HEK293 (cell line): Measurements from ENCODE around the gene CEBPG.

Source experiments
- CTCF ChIA-PET: fragments of 350-600 bp; formaldehyde crosslinking; extraction: SDS; loops from one replicate; lab custom pipeline; 2021; ENCODE audit warnings: antibody characterized with exemption; lab: Yijun Ruan, JAX
- POLR2A ChIA-PET: fragments of 300-600 bp; formaldehyde crosslinking; extraction: SDS; loops from one replicate; lab custom pipeline; 2020; ENCODE audit warnings: antibody characterized with exemption, inconsistent platforms; lab: Yijun Ruan, JAX
- H3K27ac ChIP-seq: fragments of 200-500 bp; sonication (Bioruptor generic); 2 replicates; pipeline ENCODE4 v1.5.1; 2014; ENCODE audit warnings: low read depth, low read length, control low read depth, inconsistent platforms; ENCODE audit errors: extremely low read depth
- H3K36me3 ChIP-seq, 2 experiments: fragments of 200-500 bp in 1 of 2; sonication (Bioruptor generic) in 1 of 2; 1 replicate in 1 of 2; 2 replicates in 1 of 2; pipeline ENCODE4 v1.5.1; 2014 to 2017; ENCODE audit warnings: inconsistent platforms in 2 of 2, low read length in 2 of 2; ENCODE audit not compliant: control insufficient read depth in 2 of 2, insufficient read depth in 1 of 2
- H3K4me1 ChIP-seq: fragments of 200-500 bp; sonication (Bioruptor generic); 2 replicates; pipeline ENCODE4 v1.5.1; 2014; ENCODE audit warnings: mild to moderate bottlenecking, low read length, inconsistent platforms; ENCODE audit not compliant: control insufficient read depth, insufficient read depth
- H3K4me3 ChIP-seq: 2 replicates; pipeline ENCODE4 v1.5.1; 2011; ENCODE audit warnings: low read depth, mild to moderate bottlenecking, control low read depth, low read length, moderate library complexity
- H3K9me3 ChIP-seq: fragments of 200-500 bp; sonication (Bioruptor generic); 2 replicates; pipeline ENCODE4 v1.5.1; 2014; ENCODE audit warnings: low read depth, low read length, inconsistent platforms; ENCODE audit not compliant: control insufficient read depth, insufficient read depth
- BCL11B ChIP-seq: fragments of 450-650 bp; formaldehyde crosslinking; IDR thresholded peaks from 2 replicates; pipeline ENCODE4 v1.5.1; 2016; ENCODE audit warnings: low read depth, missing biosample characterization, missing genetic modification characterization
- GFI1B ChIP-seq: fragments of 450-650 bp; formaldehyde crosslinking; IDR thresholded peaks from 2 replicates; pipeline ENCODE4 v1.5.1; 2016; ENCODE audit warnings: missing biosample characterization, missing genetic modification characterization
- IKZF3 ChIP-seq: fragments of 450-650 bp; IDR thresholded peaks from 2 replicates; pipeline ENCODE4 v1.5.0; 2018; ENCODE audit warnings: missing biosample characterization, mild to moderate bottlenecking, missing genetic modification characterization, moderate library complexity
- KLF9 ChIP-seq: fragments of 450-650 bp; formaldehyde crosslinking; IDR thresholded peaks from 2 replicates; pipeline ENCODE4 v1.5.1; 2016; ENCODE audit warnings: missing biosample characterization, missing genetic modification characterization, low read depth
- PRDM1 ChIP-seq: fragments of 450-650 bp; formaldehyde crosslinking; IDR thresholded peaks from 2 replicates; pipeline ENCODE4; 2016; ENCODE audit warnings: missing biosample characterization, missing genetic modification characterization
- PRDM10 ChIP-seq: fragments of 450-650 bp; formaldehyde crosslinking; IDR thresholded peaks from 2 replicates; pipeline ENCODE4 v1.5.1; 2016; ENCODE audit warnings: missing biosample characterization, missing genetic modification characterization
- REST ChIP-seq: fragments of 450-650 bp; formaldehyde crosslinking; IDR thresholded peaks from 2 replicates; pipeline ENCODE4 v1.5.1; 2016; ENCODE audit warnings: missing biosample characterization, missing genetic modification characterization
- SETDB1 ChIP-seq: IDR thresholded peaks from one replicate; pipeline ENCODE4 v1.6.1; 2017; ENCODE audit warnings: mild to moderate bottlenecking, low read length, moderate library complexity, mixed read lengths; ENCODE audit not compliant: insufficient read length
- YY1 ChIP-seq: fragments of 450-650 bp; formaldehyde crosslinking; IDR thresholded peaks from 2 replicates; pipeline ENCODE4 v1.5.1; 2018; ENCODE audit warnings: missing biosample characterization, missing genetic modification characterization
- ZBTB17 ChIP-seq: fragments of 450-650 bp; formaldehyde crosslinking; IDR thresholded peaks from 2 replicates; pipeline ENCODE4 v1.5.1; 2016; ENCODE audit warnings: missing biosample characterization, missing genetic modification characterization
- ZBTB21 ChIP-seq: fragments of 450-650 bp; formaldehyde crosslinking; IDR thresholded peaks from 2 replicates; pipeline ENCODE4 v1.5.1; 2017; ENCODE audit warnings: missing biosample characterization, missing genetic modification characterization
- ZBTB26 ChIP-seq: fragments of 450-650 bp; formaldehyde crosslinking; optimal IDR thresholded peaks from 2 replicates; pipeline ENCODE3; 2016; ENCODE audit warnings: missing biosample characterization, mild to moderate bottlenecking, missing genetic modification characterization
- ZBTB48 ChIP-seq: fragments of 450-650 bp; formaldehyde crosslinking; IDR thresholded peaks from 2 replicates; pipeline ENCODE4 v1.5.1; 2016; ENCODE audit warnings: missing biosample characterization, missing genetic modification characterization
- ZBTB7A ChIP-seq: fragments of 450-650 bp; formaldehyde crosslinking; IDR thresholded peaks from 2 replicates; pipeline ENCODE4 v1.5.1; 2016; ENCODE audit warnings: low read depth, missing biosample characterization, missing genetic modification characterization
- ZNF121 ChIP-seq: fragments of 450-650 bp; formaldehyde crosslinking; IDR thresholded peaks from 2 replicates; pipeline ENCODE4 v1.5.1; 2016; ENCODE audit warnings: missing biosample characterization, missing genetic modification characterization
- ZNF155 ChIP-seq: fragments of 450-650 bp; formaldehyde crosslinking; IDR thresholded peaks from 2 replicates; pipeline ENCODE4 v1.5.1; 2016; ENCODE audit warnings: missing biosample characterization, missing genetic modification characterization
- ZNF274 ChIP-seq, 2 experiments: fragments of 200-500 bp in 1 of 2; fragments of 450-650 bp in 1 of 2; sonication (Bioruptor generic) in 1 of 2; formaldehyde crosslinking in 1 of 2; IDR thresholded peaks; 2 replicates each; pipeline versions ENCODE4 v1.5.1 to v1.6.1; 2014 to 2016; ENCODE audit warnings: borderline replicate concordance in 1 of 2, inconsistent platforms in 1 of 2, low read length in 1 of 2, missing biosample characterization in 1 of 2, missing genetic modification characterization in 1 of 2
- ZNF335 ChIP-seq: fragments of 450-650 bp; formaldehyde crosslinking; conservative IDR thresholded peaks from 2 replicates; pipeline ENCODE4 v1.5.1; 2016; ENCODE audit warnings: missing biosample characterization, missing genetic modification characterization
- ZNF341 ChIP-seq: fragments of 450-650 bp; formaldehyde crosslinking; IDR thresholded peaks from 2 replicates; pipeline ENCODE4; 2016; ENCODE audit warnings: low read depth, missing biosample characterization, missing genetic modification characterization
- ZNF404 ChIP-seq: fragments of 450-650 bp; formaldehyde crosslinking; IDR thresholded peaks from 2 replicates; pipeline ENCODE4 v1.5.1; 2017; ENCODE audit warnings: missing biosample characterization, missing genetic modification characterization
- ZNF449 ChIP-seq: fragments of 450-650 bp; formaldehyde crosslinking; IDR thresholded peaks from 2 replicates; pipeline ENCODE4 v1.5.1; 2017; ENCODE audit warnings: missing biosample characterization, mild to moderate bottlenecking, missing genetic modification characterization, moderate library complexity
- ZNF548 ChIP-seq: fragments of 450-650 bp; formaldehyde crosslinking; IDR thresholded peaks from 2 replicates; pipeline ENCODE4 v1.5.1; 2016; ENCODE audit warnings: missing biosample characterization, missing genetic modification characterization
- ZNF561 ChIP-seq: fragments of 450-650 bp; IDR thresholded peaks from 2 replicates; pipeline ENCODE4 v1.5.1; 2018; ENCODE audit warnings: missing biosample characterization, missing genetic modification characterization, borderline replicate concordance
- ZNF596 ChIP-seq: fragments of 450-650 bp; IDR thresholded peaks from 2 replicates; pipeline ENCODE4 v1.5.0; 2018; ENCODE audit warnings: missing biosample characterization, mild to moderate bottlenecking, missing genetic modification characterization, moderate library complexity
- ZNF600 ChIP-seq: fragments of 450-650 bp; formaldehyde crosslinking; IDR thresholded peaks from 2 replicates; pipeline ENCODE4 v1.5.1; 2016; ENCODE audit warnings: missing biosample characterization, missing genetic modification characterization
- ZNF621 ChIP-seq: fragments of 450-650 bp; formaldehyde crosslinking; IDR thresholded peaks from 2 replicates; pipeline ENCODE4 v1.5.1; 2017; ENCODE audit warnings: missing biosample characterization, missing genetic modification characterization
- ZNF623 ChIP-seq: fragments of 450-650 bp; formaldehyde crosslinking; IDR thresholded peaks from 2 replicates; pipeline ENCODE4 v1.5.1; 2016; ENCODE audit warnings: missing biosample characterization, missing genetic modification characterization
- ZNF677 ChIP-seq: fragments of 450-650 bp; IDR thresholded peaks from 2 replicates; pipeline ENCODE4 v1.5.0; 2018; ENCODE audit warnings: missing biosample characterization, mild to moderate bottlenecking, missing genetic modification characterization, moderate library complexity

Gene CEBPG

GRCh38 chr19:33375156-33375836 is 1.8 kb downstream of the CEBPG start (continued):
- TF ChIP-seq ZBTB26 (tag by site-specific recombination) (no peak), ZBTB7A (no peak), ZNF621 (tag by site-specific recombination) (no peak), ZNF677 (tag by site-specific recombination) (0 out of 2 replicates have a peak, but pooled peaks have one; percentile 55), ZNF548 (tag by site-specific recombination) (no peak), ZNF596 (no peak), ZNF449 (tag by site-specific recombination) (0 out of 2 replicates have a peak, but pooled peaks have one; percentile 30), ZNF404 (0 out of 2 replicates have a peak, but pooled peaks have one; percentile 4), ZNF335 (tag by site-specific recombination) (0 out of 2 replicates have a peak, but pooled peaks have one; percentile 9), GFI1B (tag by site-specific recombination) (0 out of 2 replicates have a peak, but pooled peaks have one; percentile 26), YY1 (tag by site-specific recombination) (no peak), PRDM10 (no peak), ZNF561 (tag by site-specific recombination) (peak; percentile 17; the same call in 1 of the 2 replicates)

GRCh38 chr19:33375837-33376159 is 2.3 kb downstream of the CEBPG start:
- H3K27ac ChIP-seq = no peak overlapping the region
- H3K4me1 ChIP-seq = peaks cover 58% of the 10 kb centered on the region
- ChIA-PET POLR2A (interaction anchor here (1.1 to 4.7 kb wide), 4 partner anchors 8 to 77 kb away, joined by 4 to 44 read pairs (median 11); partner anchors contain the start of gene CEBPA), CTCF (interaction anchor here (0.9 to 5.2 kb wide), 9 partner anchors 8 to 161 kb away, joined by 3 to 26 read pairs (median 3); no protein-coding TSS in a partner anchor)
- H3K4me3 ChIP-seq = no peak overlapping the region
- H3K36me3 ChIP-seq = peaks cover 14 to 22% of the 10 kb centered on the region in 2 experiments
- no peaks in the 10 kb centered on the region for H3K9me3 ChIP-seq
- peak; percentile 51; the same call in 1 of the 2 replicates for TF ChIP-seq ZBTB48 (tag by site-specific recombination)
- 0 out of 2 replicates have a peak, but pooled peaks have one; percentile 18 for TF ChIP-seq ZNF623 (tag by site-specific recombination)
- peak; percentile 8; the same call in 1 of the 2 replicates for TF ChIP-seq REST (tag by site-specific recombination)
- no peak for TF ChIP-seq ZNF121 (tag by site-specific recombination)
- TF ChIP-seq IKZF3 (tag by site-specific recombination) = peak; percentile 83
- TF ChIP-seq ZBTB21 (tag by site-specific recombination) = peak; percentile 9; the same call in 1 of the 2 replicates
- TF ChIP-seq SETDB1 = no peak
- no peak for TF ChIP-seq ZNF155 (tag by site-specific recombination)
- TF ChIP-seq ZNF274 (IDR thresholded peaks at IDR 0.05; ENCODE audit: low read length) = no peak
- TF ChIP-seq ZNF274 (tag by site-specific recombination; IDR thresholded peaks at IDR 0.05; ENCODE audit: borderline replicate concordance) = no peak; the same call in 1 of the 2 replicates
- TF ChIP-seq KLF9 (tag by site-specific recombination) = no peak
- TF ChIP-seq ZNF600 (tag by site-specific recombination) = peak; percentile 91
- no peak for TF ChIP-seq BCL11B (tag by site-specific recombination)
- TF ChIP-seq ZNF341 (tag by site-specific recombination) = no peak
- peak; percentile 82 for TF ChIP-seq ZBTB17 (tag by site-specific recombination)
- peak; percentile 65 for TF ChIP-seq PRDM1 (tag by site-specific recombination)
